ENCODE measurements around the gene SWAP70. TPM values are rescaled to one million over a fixed set of nuclear protein-coding genes. Genes with fewer than 3 reads are reported as not detected.

Gene SWAP70
- total and polyA plus RNA-seq, 10 of the 15 experiments (the other 5 are each of a cell fraction or from before 2014, with no cell fraction given), result 20.6 to 62.4 (median 41.7) TPM

DNA sequence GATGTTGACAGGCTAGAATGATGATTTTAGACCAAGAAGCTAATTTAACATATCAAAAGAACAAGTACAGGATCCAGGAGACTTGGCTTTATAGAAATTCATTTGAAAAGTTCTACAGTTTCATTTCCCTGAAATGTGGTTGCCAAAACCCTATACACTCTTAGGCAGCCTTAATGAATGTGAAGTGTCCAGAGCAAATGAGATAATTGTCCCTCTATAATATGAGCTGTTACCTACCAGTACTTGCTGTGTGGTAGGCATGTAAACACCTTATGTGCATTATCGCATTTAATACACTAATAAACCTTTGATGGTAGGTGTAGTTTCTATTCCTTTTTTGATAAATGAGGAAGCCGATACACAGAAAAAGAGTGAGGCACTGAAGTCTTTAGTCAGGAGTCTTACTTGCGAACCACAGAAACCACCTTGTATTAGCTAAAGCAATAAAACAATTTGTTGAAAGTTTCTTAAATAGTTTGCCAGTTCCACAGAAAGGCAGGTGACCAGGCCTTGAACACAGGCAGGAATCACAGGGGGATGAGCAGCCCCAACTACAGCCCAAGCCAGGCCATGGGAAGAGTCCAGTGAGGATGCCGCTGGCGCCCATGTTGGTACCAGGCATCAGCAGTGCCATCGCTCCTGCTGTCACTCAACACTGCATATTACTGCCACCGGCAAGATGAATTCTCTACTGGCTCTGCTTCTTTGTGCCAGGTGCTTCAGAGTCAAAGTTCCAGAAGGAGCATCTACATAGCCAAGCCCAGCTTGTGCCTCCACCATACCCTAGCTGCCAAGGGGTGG is 81.7 kb downstream of the SWAP70 start:
- RAD21 ChIA-PET (ENCODE audit: unreplicated experiment), result interaction anchor here (0.6 to 5.1 kb wide), 15 partner anchors 9 to 211 kb away, joined by 3 to 45 read pairs (median 5); no protein-coding TSS in a partner anchor
- peak; percentile 66 for FAIRE-seq
- Histone ChIP-seq H3K36me3 (ENCODE audit: control insufficient read depth in 2 of 2, insufficient read depth in 2 of 2, low read length in 1 of 2) (peaks cover 2 to 13% of the 10 kb centered on the region in 2 experiments; a peak in 2 of 4 replicates), H4K20me1 (ENCODE audit: control insufficient read depth, insufficient read depth) (no peaks in the 10 kb centered on the region), H2AFZ (ENCODE audit: control insufficient read depth, low read depth, low read length) (no peak overlapping the region), H3K9ac (ENCODE audit: control insufficient read depth, insufficient read depth, low read length) (no peak overlapping the region), H3K27me3 (replicated peaks in 1 of 2; ENCODE audit: control insufficient read depth in 2 of 2, insufficient read depth in 2 of 2, low read length in 1 of 2) (no peaks in the 10 kb centered on the region), H3K79me2 (ENCODE audit: control insufficient read depth, insufficient read depth, low read length) (peaks cover 6% of the 10 kb centered on the region), H3K4me1 (ENCODE audit: control insufficient read depth, insufficient read depth, low read length) (peaks cover 32% of the 10 kb centered on the region), H3K4me3 (no peak overlapping the region), H3K4me2 (ENCODE audit: control insufficient read depth, insufficient read depth) (peak overlapping the region; percentile 68), H3K27ac (ENCODE audit: control insufficient read depth, insufficient read depth) (peak overlapping the region; percentile 7), H3K9me3 (replicated peaks; ENCODE audit: control insufficient read depth, insufficient read depth, low read length) (peaks cover 2% of the 10 kb centered on the region; the same call in 1 of the 3 replicates)
- BruUV-seq (replicated peaks), result no TSS peak
- SMC1A ChIA-PET (ENCODE audit: uncharacterized antibody, unreplicated experiment), result interaction anchor here (0.6 to 7.8 kb wide), 21 partner anchors 9 to 569 kb away, joined by 3 to 84 read pairs (median 5); no protein-coding TSS in a partner anchor
- 28% methylated on average over 7 of the region's 7 CpGs for WGBS (ENCODE audit: insufficient coverage, insufficient replicate concordance, low lambda C conversion rate, missing lambda C conversion rate)
- CTCF ChIA-PET, result interaction anchor here (0.9 to 9.2 kb wide), 8 partner anchors 7 to 239 kb away, joined by 4 to 126 read pairs (median 20); no protein-coding TSS in a partner anchor
- DNase-seq (ENCODE audit: low read depth, low spot score), result peak; percentile 53
- ATAC-seq, result peak; percentile 87
- intact Hi-C loops (cut with micrococcal nuclease; ENCODE audit: unreplicated experiment) (loop anchor here (1.0 to 5.0 kb wide), 4 partner anchors 83 to 283 kb away; partner anchors contain the start of genes SWAP70 and ZNF143), in situ Hi-C loops (cut with MboI) (no loop called here)
- POLR2A ChIA-PET, result interaction anchor here (0.7 to 1.7 kb wide), 6 partner anchors 56 to 144 kb away, joined by 3 to 11 read pairs (median 4); no protein-coding TSS in a partner anchor
- peak; percentile 84 for TF ChIP-seq BMI1 (IDR thresholded peaks at IDR 0.05; ENCODE audit: borderline replicate concordance)
- peak; percentile 63 for TF ChIP-seq BACH1 (IDR thresholded peaks at IDR 0.05; ENCODE audit: borderline replicate concordance)
- TF ChIP-seq FOS (IDR thresholded peaks at IDR 0.05; ENCODE audit: borderline replicate concordance, extremely low read depth, insufficient read length), result no peak
- no peak for TF ChIP-seq SRF (IDR thresholded peaks at IDR 0.05; ENCODE audit: low read depth in 2 of 2, low read length in 2 of 2)
- TF ChIP-seq SMC3 (IDR thresholded peaks at IDR 0.05; ENCODE audit: borderline replicate concordance, low read length), result no peak
- no peak for TF ChIP-seq ZZZ3 (IDR thresholded peaks at IDR 0.05; ENCODE audit: control insufficient read depth, insufficient read length, low read depth)
- no peak for TF ChIP-seq STAT1 (conservative IDR thresholded peaks at IDR 0.05)
- TF ChIP-seq, protein P1, sequence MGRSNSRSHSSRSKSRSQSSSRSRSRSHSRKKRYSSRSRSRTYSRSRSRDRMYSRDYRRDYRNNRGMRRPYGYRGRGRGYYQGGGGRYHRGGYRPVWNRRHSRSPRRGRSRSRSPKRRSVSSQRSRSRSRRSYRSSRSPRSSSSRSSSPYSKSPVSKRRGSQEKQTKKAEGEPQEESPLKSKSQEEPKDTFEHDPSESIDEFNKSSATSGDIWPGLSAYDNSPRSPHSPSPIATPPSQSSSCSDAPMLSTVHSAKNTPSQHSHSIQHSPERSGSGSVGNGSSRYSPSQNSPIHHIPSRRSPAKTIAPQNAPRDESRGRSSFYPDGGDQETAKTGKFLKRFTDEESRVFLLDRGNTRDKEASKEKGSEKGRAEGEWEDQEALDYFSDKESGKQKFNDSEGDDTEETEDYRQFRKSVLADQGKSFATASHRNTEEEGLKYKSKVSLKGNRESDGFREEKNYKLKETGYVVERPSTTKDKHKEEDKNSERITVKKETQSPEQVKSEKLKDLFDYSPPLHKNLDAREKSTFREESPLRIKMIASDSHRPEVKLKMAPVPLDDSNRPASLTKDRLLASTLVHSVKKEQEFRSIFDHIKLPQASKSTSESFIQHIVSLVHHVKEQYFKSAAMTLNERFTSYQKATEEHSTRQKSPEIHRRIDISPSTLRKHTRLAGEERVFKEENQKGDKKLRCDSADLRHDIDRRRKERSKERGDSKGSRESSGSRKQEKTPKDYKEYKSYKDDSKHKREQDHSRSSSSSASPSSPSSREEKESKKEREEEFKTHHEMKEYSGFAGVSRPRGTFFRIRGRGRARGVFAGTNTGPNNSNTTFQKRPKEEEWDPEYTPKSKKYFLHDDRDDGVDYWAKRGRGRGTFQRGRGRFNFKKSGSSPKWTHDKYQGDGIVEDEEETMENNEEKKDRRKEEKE (IDR thresholded peaks at IDR 0.05), result no peak
- TF ChIP-seq HCFC1 (IDR thresholded peaks at IDR 0.05; ENCODE audit: low read length), result no peak
- TF ChIP-seq BRCA1 (IDR thresholded peaks at IDR 0.05; ENCODE audit: low read depth, low read length), result no peak
- TF ChIP-seq CHD4 (IDR thresholded peaks at IDR 0.05), result no peak
- no peak for TF ChIP-seq ZNF24 (IDR thresholded peaks at IDR 0.05)
- TF ChIP-seq, protein P2, sequence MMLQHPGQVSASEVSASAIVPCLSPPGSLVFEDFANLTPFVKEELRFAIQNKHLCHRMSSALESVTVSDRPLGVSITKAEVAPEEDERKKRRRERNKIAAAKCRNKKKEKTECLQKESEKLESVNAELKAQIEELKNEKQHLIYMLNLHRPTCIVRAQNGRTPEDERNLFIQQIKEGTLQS (IDR thresholded peaks at IDR 0.05; ENCODE audit: borderline replicate concordance, extremely low read depth, low read depth, low read length), result no peak
- TF ChIP-seq, protein P3, sequence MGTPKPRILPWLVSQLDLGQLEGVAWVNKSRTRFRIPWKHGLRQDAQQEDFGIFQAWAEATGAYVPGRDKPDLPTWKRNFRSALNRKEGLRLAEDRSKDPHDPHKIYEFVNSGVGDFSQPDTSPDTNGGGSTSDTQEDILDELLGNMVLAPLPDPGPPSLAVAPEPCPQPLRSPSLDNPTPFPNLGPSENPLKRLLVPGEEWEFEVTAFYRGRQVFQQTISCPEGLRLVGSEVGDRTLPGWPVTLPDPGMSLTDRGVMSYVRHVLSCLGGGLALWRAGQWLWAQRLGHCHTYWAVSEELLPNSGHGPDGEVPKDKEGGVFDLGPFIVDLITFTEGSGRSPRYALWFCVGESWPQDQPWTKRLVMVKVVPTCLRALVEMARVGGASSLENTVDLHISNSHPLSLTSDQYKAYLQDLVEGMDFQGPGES (IDR thresholded peaks at IDR 0.05), result no peak
- no peak for TF ChIP-seq YBX1 (IDR thresholded peaks at IDR 0.05)
- no peak for TF ChIP-seq FOXK2 (IDR thresholded peaks at IDR 0.05)
- no peak for TF ChIP-seq SP1 (IDR thresholded peaks at IDR 0.05; ENCODE audit: low read depth, low read length)

All from GM12878 (cell line).